Left ventricle myocardium inferior (tissue), 1 donor: ENCODE data around the gene ASCC3. TPM values are rescaled to one million over a fixed set of nuclear protein-coding genes. Genes with fewer than 3 reads are reported as not detected.
"Not testable (repeated sequence)": the region's sequence is repeated elsewhere in the genome, so short reads cannot be mapped to it uniquely, and the experiment has no call there.

ENCODE experiments used
- DNase-seq: peaks from one replicate; pipeline ENCODE4 v3.0.0-alpha.2; 2020
- H3K27ac ChIP-seq: fragments of 200-600 bp; replicated peaks from 2 replicates; pipeline ENCODE4 v1.8.0; 2021
- H3K27me3 ChIP-seq: fragments of 200-600 bp; 2 replicates; pipeline ENCODE4 v1.8.0; 2021; ENCODE audit warnings: low read depth
- H3K36me3 ChIP-seq: fragments of 200-600 bp; 2 replicates; pipeline ENCODE4 v1.8.0; 2021
- H3K4me1 ChIP-seq: fragments of 200-600 bp; 2 replicates; pipeline ENCODE4 v1.8.0; 2021
- H3K4me3 ChIP-seq: fragments of 200-600 bp; 2 replicates; pipeline ENCODE4 v1.8.0; 2021; ENCODE audit warnings: mild to moderate bottlenecking, moderate library complexity
- H3K9me3 ChIP-seq: fragments of 200-600 bp; replicated peaks from 2 replicates; pipeline ENCODE4 v1.8.0; 2021
- intact Hi-C: fragments of 100-400 bp; cut with micrococcal nuclease; formaldehyde crosslinking; loops from one replicate; pipeline ENCODE4 v1.11.0; 2022
- total RNA-seq: library from RNA; stranded (reverse); fragmentation: NEBNext Ultra II Directional; extraction: Animal tissue kit (Norgen Biotek cat#: 25700); gene quantifications from one replicate; pipeline ENCODE4 v1.2.1, GENCODE V29; 2021
- TF ChIP-seq, protein P1 (sequence below): fragments of 200-600 bp; IDR thresholded peaks from 2 replicates; pipeline ENCODE4 v1.8.0; 2021; ENCODE audit warnings: antibody characterized with exemption, mild to moderate bottlenecking, borderline replicate concordance
- donor health status: DM: no; HTN: yes; CAD: no; lungs with severe emphysema.

ASCC3 gene
- total RNA-seq, 1 donor from 2014 or later, result 16.7 TPM

DNA sequence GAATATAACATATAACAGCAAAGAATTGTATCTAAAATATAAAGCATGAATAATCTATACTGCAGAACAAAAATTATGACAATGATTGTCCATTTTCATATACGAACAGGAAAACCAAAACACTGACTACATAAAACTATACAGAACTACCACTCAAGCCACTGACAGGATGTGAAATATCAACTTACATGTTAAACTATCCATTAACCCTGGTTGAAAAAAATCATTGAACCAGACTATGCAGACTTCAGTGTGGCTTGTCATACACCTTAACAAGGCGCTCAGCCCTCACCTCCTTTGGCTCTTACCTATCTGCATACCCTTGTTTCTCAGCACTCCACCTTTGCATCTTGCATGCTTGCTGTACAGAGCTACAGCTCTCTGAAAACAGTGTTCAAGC, 34.9 kb downstream of the ASCC3 start:
- TF ChIP-seq, protein P1, sequence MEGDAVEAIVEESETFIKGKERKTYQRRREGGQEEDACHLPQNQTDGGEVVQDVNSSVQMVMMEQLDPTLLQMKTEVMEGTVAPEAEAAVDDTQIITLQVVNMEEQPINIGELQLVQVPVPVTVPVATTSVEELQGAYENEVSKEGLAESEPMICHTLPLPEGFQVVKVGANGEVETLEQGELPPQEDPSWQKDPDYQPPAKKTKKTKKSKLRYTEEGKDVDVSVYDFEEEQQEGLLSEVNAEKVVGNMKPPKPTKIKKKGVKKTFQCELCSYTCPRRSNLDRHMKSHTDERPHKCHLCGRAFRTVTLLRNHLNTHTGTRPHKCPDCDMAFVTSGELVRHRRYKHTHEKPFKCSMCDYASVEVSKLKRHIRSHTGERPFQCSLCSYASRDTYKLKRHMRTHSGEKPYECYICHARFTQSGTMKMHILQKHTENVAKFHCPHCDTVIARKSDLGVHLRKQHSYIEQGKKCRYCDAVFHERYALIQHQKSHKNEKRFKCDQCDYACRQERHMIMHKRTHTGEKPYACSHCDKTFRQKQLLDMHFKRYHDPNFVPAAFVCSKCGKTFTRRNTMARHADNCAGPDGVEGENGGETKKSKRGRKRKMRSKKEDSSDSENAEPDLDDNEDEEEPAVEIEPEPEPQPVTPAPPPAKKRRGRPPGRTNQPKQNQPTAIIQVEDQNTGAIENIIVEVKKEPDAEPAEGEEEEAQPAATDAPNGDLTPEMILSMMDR, result no peak
- intact Hi-C loops, result no loop called here
- H3K27me3 ChIP-seq, result no peaks in the 10 kb centered on the region
- H3K27ac ChIP-seq, result no peak overlapping the region
- no peaks in the 10 kb centered on the region for H3K9me3 ChIP-seq
- no peaks in the 10 kb centered on the region for H3K4me1 ChIP-seq
- DNase-seq, result no peak
- H3K4me3 ChIP-seq, result no peak overlapping the region
- H3K36me3 ChIP-seq, result peaks cover 15% of the 10 kb centered on the region

GRCh38 chr6:100845676-100846075, 35.5 kb downstream of the ASCC3 start:
- H3K9me3 ChIP-seq, result no peaks in the 10 kb centered on the region
- intact Hi-C loops, result no loop called here

DNA sequence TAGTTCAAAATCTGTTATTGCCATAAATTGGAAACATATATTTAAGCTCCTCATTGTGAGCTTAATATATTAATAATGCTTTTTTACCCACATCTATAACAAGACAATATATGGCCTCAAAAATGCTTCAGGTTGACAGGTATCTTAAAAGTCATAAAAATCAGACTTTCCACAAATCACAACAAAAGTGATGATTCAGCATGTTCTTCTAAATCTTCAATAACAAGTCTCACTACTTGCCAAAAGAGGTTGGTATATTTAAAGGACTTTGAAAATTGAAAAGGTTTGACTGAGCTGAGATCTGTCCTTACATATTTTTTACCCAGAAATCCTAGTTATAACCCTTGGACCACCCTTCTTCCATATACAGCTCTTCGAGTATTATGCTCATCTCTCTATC, 41.7 kb downstream of the ASCC3 start:
- H3K4me1 ChIP-seq, result no peaks in the 10 kb centered on the region
- intact Hi-C loops, result no loop called here
- no peaks in the 10 kb centered on the region for H3K9me3 ChIP-seq
- H3K36me3 ChIP-seq, result peaks cover 9% of the 10 kb centered on the region
- no peaks in the 10 kb centered on the region for H3K27me3 ChIP-seq
- DNase-seq, result no peak
- TF ChIP-seq, protein P1, result no peak
- H3K27ac ChIP-seq, result no peak overlapping the region
- H3K4me3 ChIP-seq, result no peak overlapping the region

More at GRCh38 chr6:100845676-100846075, 35.5 kb downstream of the ASCC3 start:
- Histone ChIP-seq H3K4me1 (no peaks in the 10 kb centered on the region), H3K27ac (no peak overlapping the region), H3K36me3 (peaks cover 15% of the 10 kb centered on the region), H3K4me3 (no peak overlapping the region), H3K27me3 (no peaks in the 10 kb centered on the region)
- TF ChIP-seq, protein P1, result no peak
- DNase-seq, result no peak

DNA sequence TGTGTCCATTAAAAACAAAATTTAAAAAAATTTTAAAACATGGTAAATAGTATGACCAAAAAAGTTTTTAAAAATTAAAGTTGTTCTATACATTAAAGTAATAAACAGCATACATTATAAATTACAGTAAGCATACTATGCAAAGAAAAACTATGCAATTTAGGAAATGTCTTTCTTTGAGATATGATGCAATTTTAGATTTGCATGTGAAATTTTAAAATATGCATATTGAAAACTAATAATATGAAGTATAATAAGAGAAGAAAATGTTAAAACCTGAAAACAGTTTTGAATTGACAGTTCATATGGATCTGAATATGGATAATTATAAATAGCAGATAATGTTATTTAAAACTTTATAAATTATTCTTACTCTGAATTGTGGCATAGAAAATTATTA, 43.1 kb downstream of the ASCC3 start:
- peaks cover 9% of the 10 kb centered on the region for H3K36me3 ChIP-seq
- TF ChIP-seq, protein P1, result no peak
- DNase-seq, result no peak
- no peak overlapping the region for H3K27ac ChIP-seq
- H3K9me3 ChIP-seq, result no peaks in the 10 kb centered on the region
- intact Hi-C loops, result no loop called here
- no peaks in the 10 kb centered on the region for H3K27me3 ChIP-seq
- no peak overlapping the region for H3K4me3 ChIP-seq
- H3K4me1 ChIP-seq, result no peaks in the 10 kb centered on the region

DNA sequence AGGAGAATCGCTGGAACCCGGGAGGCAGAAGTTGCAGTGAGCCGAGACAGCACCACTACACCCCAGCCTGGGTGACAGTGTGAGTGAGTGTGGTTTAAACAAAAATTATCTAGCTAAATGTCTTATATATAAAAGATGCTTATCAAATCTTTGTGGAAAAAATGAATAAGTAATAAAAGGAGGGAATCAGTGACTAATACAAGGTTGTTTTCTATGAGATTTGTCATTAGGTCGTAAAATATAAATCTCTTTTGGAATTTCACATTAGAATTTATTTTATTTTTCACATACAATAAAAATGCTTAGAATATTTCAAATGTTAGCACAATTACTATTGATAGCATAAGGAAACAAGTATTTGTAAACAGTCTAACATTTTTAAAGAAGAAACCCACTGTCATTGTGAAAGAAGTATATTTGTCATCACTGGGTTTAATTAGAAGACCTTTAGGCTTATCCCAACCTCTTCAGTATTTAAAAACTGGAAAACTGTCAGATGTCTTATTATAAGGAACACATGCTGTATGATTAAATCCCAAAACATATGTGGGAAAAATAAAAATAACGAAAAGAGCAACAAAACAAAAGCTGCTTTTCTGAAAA, 47.1 kb downstream of the ASCC3 start:
- Histone ChIP-seq H3K4me1 (no peaks in the 10 kb centered on the region), H3K4me3 (no peak overlapping the region), H3K27me3 (no peaks in the 10 kb centered on the region), H3K9me3 (no peaks in the 10 kb centered on the region), H3K36me3 (peaks cover 9% of the 10 kb centered on the region), H3K27ac (no peak overlapping the region)
- DNase-seq, result no peak
- intact Hi-C loops, result no loop called here
- TF ChIP-seq, protein P1, result no peak

DNA sequence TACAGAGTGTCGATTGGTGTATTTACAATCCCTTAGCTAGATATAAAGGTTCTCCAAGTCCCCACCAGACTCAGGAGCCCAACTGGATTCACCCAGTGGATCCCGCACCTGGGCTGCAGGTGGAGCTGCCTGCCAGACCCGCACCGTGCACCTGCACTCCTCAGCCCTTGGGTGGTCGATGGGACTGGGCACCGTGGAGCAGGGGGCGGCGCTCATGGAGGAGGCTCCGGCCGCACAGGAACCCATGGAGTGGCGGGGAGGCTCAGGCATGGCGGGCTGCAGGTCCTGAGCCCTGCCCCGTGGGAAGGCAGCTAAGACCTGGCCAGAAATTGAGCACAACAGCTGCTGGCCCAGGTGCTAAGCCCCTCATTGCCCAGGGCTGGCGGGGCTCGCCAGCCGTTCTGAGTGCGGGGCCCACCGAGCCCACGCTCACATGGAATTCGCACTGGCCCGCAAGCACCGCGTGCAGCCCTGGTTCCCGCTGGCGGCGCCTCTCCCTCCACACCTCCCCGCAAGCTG, 52.0 kb downstream of the ASCC3 start:
- H3K36me3 ChIP-seq, H3K9me3 ChIP-seq, DNase-seq, H3K4me3 ChIP-seq, H3K27me3 ChIP-seq, H3K4me1 ChIP-seq, intact Hi-C loops, H3K27ac ChIP-seq: not testable (repeated sequence)
